IMR-90 (cell line): Measurements from ENCODE around the gene ABTB2. TPM values are rescaled to one million over a fixed set of nuclear protein-coding genes. Genes with fewer than 3 reads are reported as not detected.

Source experiments
- ATAC-seq: fragments of 200-7000 bp; cut with Tn5 transposase; 2 replicates; pipeline ENCODE4 v1.9.1; 2020; ENCODE audit warnings: low read depth, mild to moderate bottlenecking, moderate library complexity
- BruUV-seq: library from RNA; stranded (reverse); fragments of 400-500 nt; replicated peaks from 2 replicates; lab custom pipeline; 2021; lab: Mats Ljungman, UMichigan
- CTCF ChIA-PET: fragments of 300-600 bp; formaldehyde crosslinking; extraction: SDS; loops from one replicate; lab custom pipeline; 2021; ENCODE audit warnings: antibody characterized with exemption; lab: Yijun Ruan, JAX
- POLR2A ChIA-PET: fragments of 300-600 bp; sonication (Branson Sonifier 250); formaldehyde crosslinking; loops from one replicate; lab custom pipeline; 2022; ENCODE audit warnings: antibody characterized with exemption; ENCODE audit not compliant: unreplicated experiment; lab: Charles Lee
- DNase-seq: peaks from one replicate; pipeline ENCODE4 v3.0.0; 2013
- H2AFZ ChIP-seq: replicated peaks from 2 replicates; pipeline ENCODE3; 2013; ENCODE audit warnings: low read length, mild to moderate bottlenecking; ENCODE audit not compliant: poor library complexity
- H2AK5ac ChIP-seq: 2 replicates; pipeline ENCODE4 v1.6.1; 2013; ENCODE audit warnings: low read depth, low read length, inconsistent platforms
- H2AK9ac ChIP-seq: replicated peaks from 2 replicates; pipeline ENCODE3; 2013; ENCODE audit warnings: mild to moderate bottlenecking, low read depth, low read length, moderate library complexity; ENCODE audit not compliant: poor library complexity
- H2BK120ac ChIP-seq: 2 replicates; pipeline ENCODE4 v1.6.1; 2013; ENCODE audit warnings: low read depth, low read length, inconsistent platforms
- H2BK15ac ChIP-seq: 3 replicates; pipeline ENCODE4 v1.6.1; 2013; ENCODE audit warnings: low read depth, low read length, inconsistent platforms
- H2BK20ac ChIP-seq: 2 replicates; pipeline ENCODE4 v1.6.1; 2013; ENCODE audit warnings: low read depth, mild to moderate bottlenecking, inconsistent platforms, low read length, moderate library complexity
- H2BK5ac ChIP-seq: 2 replicates; pipeline ENCODE4 v1.6.1; 2013; ENCODE audit warnings: mild to moderate bottlenecking, low read depth, low read length, inconsistent platforms; ENCODE audit not compliant: poor library complexity, severe bottlenecking
- H3K14ac ChIP-seq: replicated peaks from 2 replicates; pipeline ENCODE4 v1.6.1; 2013; ENCODE audit warnings: low read depth, low read length, inconsistent platforms
- H3K18ac ChIP-seq: 2 replicates; pipeline ENCODE4 v1.6.1; 2013; ENCODE audit warnings: low read depth, low read length, control low read depth
- H3K23ac ChIP-seq: 2 replicates; pipeline ENCODE4 v1.6.1; 2013; ENCODE audit warnings: low read depth, low read length, inconsistent platforms
- H3K27ac ChIP-seq: 2 replicates; pipeline ENCODE4 v1.5.1; 2013; ENCODE audit warnings: mild to moderate bottlenecking, control low read depth, low read length; ENCODE audit not compliant: insufficient read depth
- H3K27me3 ChIP-seq: 2 replicates; pipeline ENCODE4 v1.6.1; 2013; ENCODE audit warnings: low read length; ENCODE audit not compliant: control insufficient read depth, insufficient read depth
- H3K36me3 ChIP-seq: 2 replicates; pipeline ENCODE4 v1.6.1; 2013; ENCODE audit warnings: low read length, mixed read lengths; ENCODE audit not compliant: control insufficient read depth, insufficient read depth
- H3K4ac ChIP-seq: 2 replicates; pipeline ENCODE4 v1.6.1; 2013; ENCODE audit warnings: low read depth, low read length, inconsistent platforms
- H3K4me1 ChIP-seq: 2 replicates; pipeline ENCODE4 v1.6.1; 2013; ENCODE audit warnings: low read length, mixed read lengths; ENCODE audit not compliant: control insufficient read depth, insufficient read depth
- H3K4me2 ChIP-seq: 2 replicates; pipeline ENCODE4 v1.6.1; 2013; ENCODE audit warnings: low read depth, mild to moderate bottlenecking, control low read depth, low read length, moderate library complexity
- H3K4me3 ChIP-seq: 2 replicates; pipeline ENCODE4 v1.5.1; 2013; ENCODE audit warnings: low read depth, mild to moderate bottlenecking, control low read depth, low read length, moderate library complexity; ENCODE audit not compliant: insufficient read depth
- H3K56ac ChIP-seq: 2 replicates; pipeline ENCODE4 v1.6.1; 2013; ENCODE audit warnings: low read length, inconsistent platforms; ENCODE audit not compliant: insufficient read depth; ENCODE audit errors: extremely low read depth
- H3K79me1 ChIP-seq, 2 experiments: 2 replicates each; pipeline ENCODE4 v1.6.1; 2013; ENCODE audit warnings: low read length in 2 of 2, inconsistent platforms in 1 of 2, low read depth in 1 of 2
- H3K9ac ChIP-seq: 2 replicates; pipeline ENCODE4 v1.6.1; 2013; ENCODE audit warnings: low read depth, low read length, control low read depth
- H3K9me1 ChIP-seq: 2 replicates; pipeline ENCODE4 v1.6.1; 2013; ENCODE audit warnings: low read length, inconsistent platforms; ENCODE audit not compliant: insufficient read depth
- H3K9me3 ChIP-seq: 2 replicates; pipeline ENCODE4 v1.6.1; 2013; ENCODE audit warnings: low read length; ENCODE audit not compliant: control insufficient read depth, insufficient read depth
- H4K20me1 ChIP-seq: 2 replicates; pipeline ENCODE4 v1.6.1; 2013; ENCODE audit warnings: low read length, inconsistent platforms; ENCODE audit not compliant: insufficient read depth
- H4K5ac ChIP-seq: 2 replicates; pipeline ENCODE4 v1.6.1; 2013; ENCODE audit warnings: mild to moderate bottlenecking, low read depth, low read length, control low read depth
- H4K8ac ChIP-seq, 2 experiments: 2 replicates each; pipeline ENCODE4 v1.6.1; 2013; ENCODE audit warnings: low read depth in 2 of 2, low read length in 2 of 2, control low read depth in 1 of 2, inconsistent platforms in 1 of 2
- H4K91ac ChIP-seq: 2 replicates; pipeline ENCODE4 v1.6.1; 2013; ENCODE audit warnings: low read depth, low read length, inconsistent platforms; ENCODE audit not compliant: insufficient read depth
- ELK1 ChIP-seq: fragments of 150-350 bp; IDR thresholded peaks from 2 replicates; pipeline ENCODE4 v1.6.1; 2016; ENCODE audit warnings: low read depth, mild to moderate bottlenecking, low read length, moderate library complexity, borderline replicate concordance
- FOS ChIP-seq: fragments of 150-350 bp; IDR thresholded peaks from 2 replicates; pipeline ENCODE4 v1.6.1; 2016; ENCODE audit warnings: low read depth, low read length
- MAFK ChIP-seq: IDR thresholded peaks from 2 replicates; pipeline ENCODE4 v1.6.1; 2012; ENCODE audit warnings: low read depth, low read length, improper control_type of control experiment
- MAZ ChIP-seq: IDR thresholded peaks from 2 replicates; pipeline ENCODE4 v1.6.1; 2012; ENCODE audit warnings: low read depth, mild to moderate bottlenecking, low read length, improper control_type of control experiment, moderate library complexity, borderline replicate concordance
- RAD21 ChIP-seq: IDR thresholded peaks from 2 replicates; pipeline ENCODE4 v1.6.1; 2012; ENCODE audit warnings: low read length, improper control_type of control experiment
- RCOR1 ChIP-seq: IDR thresholded peaks from 2 replicates; pipeline ENCODE4 v1.6.1; 2012; ENCODE audit warnings: mild to moderate bottlenecking, low read length, improper control_type of control experiment; ENCODE audit not compliant: insufficient replicate concordance
- USF2 ChIP-seq: fragments of 150-350 bp; IDR thresholded peaks from 2 replicates; pipeline ENCODE4 v1.6.1; 2017; ENCODE audit warnings: mild to moderate bottlenecking, antibody characterized with exemption, low read length, low read depth
- WGBS, 2 experiments: methylation state at CpG; one replicate each; pipeline versions ENCODE4 v1.1.5 to v1.1.7; 2013; ENCODE audit warnings: missing lambda C conversion rate in 2 of 2; ENCODE audit not compliant: insufficient read length in 1 of 2; ENCODE audit errors: extremely low coverage in 2 of 2; 5-methylcytosine and 5-hydroxymethylcytosine counted together
- dilution Hi-C: fragments of 300-500 bp; cut with HindIII; formaldehyde crosslinking; loops from one replicate; pipeline ENCODE4 v1.14.3; 2018; ENCODE audit warnings: low sequenced_read_pairs; ENCODE audit not compliant: unreplicated experiment
- in situ Hi-C: fragments of 300-500 bp; cut with MboI; formaldehyde crosslinking; loops from 3 replicates; pipeline ENCODE4 v1.14.3; 2019; ENCODE audit warnings: low sequenced_read_pairs, inconsistent platforms, mixed read lengths
- intact Hi-C: fragments of 100-400 bp; cut with micrococcal nuclease; formaldehyde crosslinking; loops from 2 replicates; pipeline ENCODE4 v1.10.0; 2022
- polyA plus RNA-seq, 3 experiments: library from polyadenylated mRNA; depleted of rRNA; stranded (reverse); fragments of >200 nt; gene quantifications; 2 replicates each; pipeline ENCODE4 v1.2.3, GENCODE V29; 2012; ENCODE audit warnings: low replicate concordance in 1 of 3
- total RNA-seq: library from RNA; depleted of rRNA; stranded (reverse); fragments of >200 nt; gene quantifications from 2 replicates; pipeline ENCODE4 v1.2.3, GENCODE V29; 2012

The ABTB2 gene
- total and polyA plus RNA-seq, 2 of the 4 experiments (the other 2 are of a cell fraction) = 0.18 to 2.0 TPM

- H2BK20ac ChIP-seq = no peak overlapping the region
- 0 out of 2 replicates have a peak overlapping the region, but pooled peaks have one; percentile 44 for H3K4me2 ChIP-seq
- no peak overlapping the region for H2AK5ac ChIP-seq
- H2BK5ac ChIP-seq = no peak overlapping the region
- H3K23ac ChIP-seq = no peak overlapping the region
- H3K27me3 ChIP-seq = peaks cover 2% of the 10 kb centered on the region; the same call in 1 of the 2 replicates
- no peaks in the 10 kb centered on the region for H3K36me3 ChIP-seq
- H3K4me3 ChIP-seq = no peak overlapping the region
- CTCF ChIA-PET = interaction anchor here (0.6 to 0.9 kb wide), 5 partner anchors 20 to 519 kb away, joined by 3 to 8 read pairs (median 3); no protein-coding TSS in a partner anchor
- TF ChIP-seq RCOR1 (no peak), MAZ (no peak), ELK1 (no peak), MAFK (0 out of 2 replicates have a peak, but pooled peaks have one; percentile 8), USF2 (no peak), RAD21 (no peak), FOS (0 out of 2 replicates have a peak, but pooled peaks have one; percentile 22)
- H3K9ac ChIP-seq = no peak overlapping the region
- dilution Hi-C loops (no loop called here), intact Hi-C loops (no loop called here), in situ Hi-C loops (no loop called here)
- H3K27ac ChIP-seq = no peak overlapping the region
- H3K79me1 ChIP-seq = no peaks in the 10 kb centered on the region
- H4K20me1 ChIP-seq = no peaks in the 10 kb centered on the region
- H3K14ac ChIP-seq = no peak overlapping the region
- no peak overlapping the region for H3K18ac ChIP-seq
- no peak overlapping the region for H4K8ac ChIP-seq
- peak; percentile 74 for DNase-seq
- H4K5ac ChIP-seq = no peak overlapping the region; the same call in 1 of the 2 replicates
- H2BK120ac ChIP-seq = no peak overlapping the region
- H2AK9ac ChIP-seq = no peak overlapping the region
- H3K56ac ChIP-seq = no peak overlapping the region
- peak; percentile 98 for ATAC-seq
- POLR2A ChIA-PET = interaction anchor here (0.5 kb wide), 1 partner anchor 17 kb away, joined by 4 read pairs; no protein-coding TSS in a partner anchor
- no peak overlapping the region for H2BK15ac ChIP-seq
- H3K9me3 ChIP-seq = peaks cover 3% of the 10 kb centered on the region
- H2AFZ ChIP-seq = no peak overlapping the region
- BruUV-seq = no TSS peak
- no CpG with 5 or more reads among the region's 1 CpG for WGBS, 2 experiments
- peaks cover 2% of the 10 kb centered on the region; the same call in 1 of the 2 replicates for H3K9me1 ChIP-seq
- peaks cover 2% of the 10 kb centered on the region; the same call in 1 of the 2 replicates for H3K4me1 ChIP-seq
- no peak overlapping the region for H4K91ac ChIP-seq
- peak overlapping the region; percentile 60; the same call in 1 of the 2 replicates for H3K4ac ChIP-seq
These were observed 38.2 kb upstream of the ABTB2 start for GRCh38 chr11:34395916-34396550.
